AG04449 (cell line): Measurements from ENCODE around the gene CAPN10.

Experiments used
- CTCF ChIA-PET: fragments of 350-600 bp; formaldehyde crosslinking; extraction: SDS; loops from one replicate; lab custom pipeline; 2021; ENCODE audit warnings: antibody characterized with exemption; lab: Yijun Ruan, JAX
- POLR2A ChIA-PET: fragments of 400-600, 350-600 bp; formaldehyde crosslinking; extraction: SDS; loops from one replicate; lab custom pipeline; 2020; ENCODE audit warnings: antibody characterized with exemption, inconsistent platforms; lab: Yijun Ruan, JAX
- DNase-seq: peaks from one replicate; pipeline ENCODE4 v3.0.0-alpha.2; 2010; ENCODE audit warnings: low read depth, low spot score
- H3K4me3 ChIP-seq: 2 replicates; pipeline ENCODE4 v1.5.1; 2011; ENCODE audit warnings: low read depth, mild to moderate bottlenecking, control low read depth, low read length
- CTCF ChIP-seq: IDR thresholded peaks from one replicate; pipeline ENCODE4 v1.5.1; 2011; ENCODE audit warnings: mild to moderate bottlenecking, moderate library complexity, low read length, control low read depth, inconsistent platforms; ENCODE audit not compliant: insufficient read depth; ENCODE audit errors: missing control alignments

Gene CAPN10

DNA sequence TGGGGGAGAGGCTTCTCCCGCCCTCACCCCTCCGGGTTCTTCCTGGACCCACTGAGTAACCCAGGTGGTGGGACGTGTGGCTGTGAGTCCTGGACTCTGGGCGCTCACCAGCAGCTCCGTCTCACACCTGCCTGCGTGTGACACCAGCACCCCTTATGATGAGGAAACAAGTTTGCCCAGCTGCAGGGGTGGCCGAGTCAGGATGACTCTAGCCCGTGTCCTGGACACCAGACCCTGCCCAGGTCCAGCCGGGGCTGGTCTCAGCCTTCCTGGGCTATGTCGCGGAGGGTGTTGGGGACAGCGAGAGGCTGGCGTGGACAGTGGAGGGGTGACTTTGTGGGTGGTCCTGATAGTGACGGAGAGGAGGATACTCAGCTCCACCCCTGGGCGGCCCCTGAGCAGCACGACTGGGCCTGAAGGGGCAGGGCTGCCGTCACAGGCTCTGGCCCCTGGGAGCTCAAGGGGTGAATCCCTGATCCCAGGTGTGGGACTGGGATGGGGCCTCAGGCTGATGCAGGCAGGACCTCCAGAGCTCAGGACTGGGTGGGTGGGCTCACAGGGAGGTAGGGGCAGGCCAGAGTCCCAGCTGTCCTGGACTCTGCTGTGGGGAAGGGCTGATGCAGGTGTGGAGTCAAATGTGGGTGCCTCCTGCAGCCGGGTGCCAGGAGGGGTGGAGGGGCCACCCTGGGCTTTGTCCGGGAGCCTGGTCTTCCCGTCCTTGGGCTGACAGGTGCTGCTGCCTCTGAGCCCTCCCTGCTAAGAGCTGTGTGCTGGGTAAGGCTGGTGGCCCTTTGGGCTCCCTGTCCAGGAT is 42.5 kb downstream of the CAPN10 start:
- CTCF ChIA-PET = no interaction called here
- no peak for TF ChIP-seq CTCF
- POLR2A ChIA-PET = no interaction called here
- no peak for DNase-seq
- no peak overlapping the region for H3K4me3 ChIP-seq

DNA sequence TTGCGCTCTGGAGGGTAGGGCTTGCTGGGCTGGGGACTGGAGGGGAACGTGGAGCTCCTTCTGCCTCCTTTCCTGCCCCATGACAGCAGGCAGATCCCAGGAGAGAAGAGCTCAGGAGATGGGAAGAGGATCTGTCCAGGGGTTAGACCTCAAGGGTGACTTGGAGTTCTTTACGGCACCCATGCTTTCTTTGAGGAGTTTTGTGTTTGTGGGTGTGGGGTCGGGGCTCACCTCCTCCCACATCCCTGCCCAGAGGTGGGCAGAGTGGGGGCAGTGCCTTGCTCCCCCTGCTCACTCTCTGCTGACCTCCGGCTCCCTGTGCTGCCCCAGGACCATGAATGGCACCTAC is 43.1 kb downstream of the CAPN10 start:
- no peak for TF ChIP-seq CTCF
- H3K4me3 ChIP-seq = no peak overlapping the region
- DNase-seq = no peak
- POLR2A ChIA-PET = no interaction called here
- CTCF ChIA-PET = no interaction called here

GRCh38 chr2:240629968-240630770 is 43.6 kb downstream of the CAPN10 start:
- POLR2A ChIA-PET = no interaction called here
- no peak for DNase-seq

DNA sequence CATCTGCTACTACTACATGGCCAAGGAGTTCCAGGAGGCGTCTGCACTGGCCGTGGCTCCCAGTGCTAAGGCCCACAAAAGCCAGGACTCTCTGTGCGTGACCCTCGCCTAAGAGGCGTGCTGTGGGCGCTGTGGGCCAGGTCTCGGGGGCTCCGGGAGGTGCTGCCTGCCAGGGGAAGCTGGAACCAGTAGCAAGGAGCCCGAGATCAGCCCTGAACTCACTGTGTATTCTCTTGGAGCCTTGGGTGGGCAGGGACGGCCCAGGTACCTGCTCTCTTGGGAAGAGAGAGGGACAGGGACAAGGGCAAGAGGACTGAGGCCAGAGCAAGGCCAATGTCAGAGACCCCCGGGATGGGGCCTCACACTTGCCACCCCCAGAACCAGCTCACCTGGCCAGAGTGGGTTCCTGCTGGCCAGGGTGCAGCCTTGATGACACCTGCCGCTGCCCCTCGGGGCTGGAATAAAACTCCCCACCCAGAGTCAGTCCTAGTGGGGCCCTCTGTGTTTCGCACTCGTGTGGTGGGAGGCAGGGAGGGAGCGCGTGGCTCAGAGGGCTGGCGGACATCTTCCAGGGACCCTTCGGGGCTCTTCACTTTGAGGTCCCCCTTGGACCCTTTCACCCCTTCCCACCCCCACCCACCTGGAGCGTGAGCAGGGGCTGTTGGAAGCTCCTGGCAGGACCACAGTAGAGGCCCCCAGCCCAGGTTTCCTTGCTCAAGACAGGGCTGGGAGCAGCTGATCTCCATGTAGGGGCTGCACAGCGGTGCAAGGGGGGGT is 44.4 kb downstream of the CAPN10 start:
- ChIA-PET CTCF (no interaction called here), POLR2A (no interaction called here)
- no peak for TF ChIP-seq CTCF
- no peak for DNase-seq
- H3K4me3 ChIP-seq = no peak overlapping the region

More at GRCh38 chr2:240629968-240630770, 43.6 kb downstream of the CAPN10 start:
- H3K4me3 ChIP-seq = no peak overlapping the region
- TF ChIP-seq CTCF = no peak
- CTCF ChIA-PET = no interaction called here

- DNase-seq = no peak
- no peak for TF ChIP-seq CTCF
- no peak overlapping the region for H3K4me3 ChIP-seq
- POLR2A ChIA-PET = no interaction called here
- CTCF ChIA-PET = no interaction called here
These were observed 45.2 kb downstream of the CAPN10 start for GRCh38 chr2:240631548-240632305.
